Activated T-cell treated with anti-CD3 and anti-CD28 coated beads for 1 hour (primary cell): Measurements from ENCODE around the gene HSPA13.
"Not testable (repeated sequence)": the region's sequence is repeated elsewhere in the genome, so short reads cannot be mapped to it uniquely, and the experiment has no call there.

ENCODE experiments used
- DNase-seq: peaks from one replicate; pipeline ENCODE4 v3.0.0-alpha.2; 2020; ENCODE audit warnings: low read depth

Gene HSPA13, protein sequence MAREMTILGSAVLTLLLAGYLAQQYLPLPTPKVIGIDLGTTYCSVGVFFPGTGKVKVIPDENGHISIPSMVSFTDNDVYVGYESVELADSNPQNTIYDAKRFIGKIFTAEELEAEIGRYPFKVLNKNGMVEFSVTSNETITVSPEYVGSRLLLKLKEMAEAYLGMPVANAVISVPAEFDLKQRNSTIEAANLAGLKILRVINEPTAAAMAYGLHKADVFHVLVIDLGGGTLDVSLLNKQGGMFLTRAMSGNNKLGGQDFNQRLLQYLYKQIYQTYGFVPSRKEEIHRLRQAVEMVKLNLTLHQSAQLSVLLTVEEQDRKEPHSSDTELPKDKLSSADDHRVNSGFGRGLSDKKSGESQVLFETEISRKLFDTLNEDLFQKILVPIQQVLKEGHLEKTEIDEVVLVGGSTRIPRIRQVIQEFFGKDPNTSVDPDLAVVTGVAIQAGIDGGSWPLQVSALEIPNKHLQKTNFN

GRCh38 chr21:14382835-14383595, at the start of gene HSPA13:
Gene HSPA13, minus strand, starts transcription at chr21:14383146. Its CDS starts 27 bp downstream, at chr21:14383119.
- peak; percentile 98 for DNase-seq

GRCh38 chr21:14418920-14419319, 36.0 kb upstream of the HSPA13 start:
- no peak for DNase-seq

- no peak for DNase-seq
Measured at GRCh38 chr21:14414932-14415508, 32.1 kb upstream of the HSPA13 start.

DNA sequence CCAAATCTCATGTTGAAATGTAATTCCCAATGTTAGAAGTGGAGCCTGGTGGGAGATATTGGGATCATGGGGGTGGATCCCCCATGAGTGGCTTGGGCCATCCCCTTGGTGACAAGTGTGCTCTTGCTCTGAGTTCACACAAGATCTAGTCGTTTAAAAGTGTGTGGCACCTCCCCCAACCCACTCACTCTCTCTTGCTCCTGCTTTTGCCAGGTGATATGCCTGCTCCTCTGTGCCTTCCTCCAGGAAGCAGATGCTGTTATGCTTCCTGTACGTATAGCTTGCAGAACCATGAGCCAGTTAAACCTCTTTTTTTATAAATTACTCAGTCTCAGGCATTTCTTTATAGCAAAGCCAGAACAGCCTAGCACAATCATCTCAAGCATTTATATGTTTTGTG, 23.0 kb upstream of the HSPA13 start:
- DNase-seq = no peak

DNA sequence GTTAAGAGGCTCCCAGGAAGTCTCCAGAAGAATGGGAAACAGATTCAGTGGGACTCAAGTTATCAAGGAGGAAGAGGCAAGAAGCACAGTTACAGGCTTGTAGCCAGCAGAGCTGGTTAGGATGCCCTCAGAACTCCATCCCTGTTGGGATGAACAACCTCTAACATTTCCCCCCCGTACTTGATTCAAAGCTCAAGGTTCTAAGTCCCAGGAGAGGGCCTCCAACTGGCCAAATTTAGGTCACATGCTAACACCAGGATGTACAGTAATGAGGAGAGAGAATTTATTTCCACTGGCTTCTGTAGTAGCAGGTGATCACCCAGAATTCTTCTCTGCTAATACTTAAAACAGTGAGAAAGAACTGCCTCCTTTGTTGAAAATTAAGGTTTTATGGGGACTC, 22.3 kb upstream of the HSPA13 start:
- DNase-seq = no peak

- no peak for DNase-seq
Measured at GRCh38 chr21:14403681-14404318, 20.9 kb upstream of the HSPA13 start.

DNA sequence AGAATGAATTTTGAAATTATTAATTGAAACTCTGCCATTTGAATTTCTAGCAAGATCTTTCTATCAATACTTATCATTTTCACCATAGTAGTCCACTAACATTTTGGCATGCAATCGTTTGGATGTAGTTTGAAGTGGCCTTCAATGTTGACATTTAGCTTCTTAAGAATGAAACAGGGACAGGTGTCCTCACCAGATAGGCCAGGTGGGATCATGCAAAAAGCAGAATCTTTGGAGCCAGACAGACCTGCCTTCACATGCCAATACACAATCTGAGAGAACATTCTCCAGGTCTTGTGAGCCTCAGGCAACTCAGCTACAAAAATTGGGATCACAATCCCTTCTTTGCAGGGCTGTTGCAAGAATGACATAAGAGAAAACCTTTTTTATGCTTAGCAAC, 18.3 kb upstream of the HSPA13 start:
- DNase-seq = no peak

- no peak for DNase-seq
Measured at GRCh38 chr21:14388282-14388681, 5.3 kb upstream of the HSPA13 start.

- DNase-seq = no peak
Measured at GRCh38 chr21:14384453-14384852, 1.5 kb upstream of the HSPA13 start.

DNA sequence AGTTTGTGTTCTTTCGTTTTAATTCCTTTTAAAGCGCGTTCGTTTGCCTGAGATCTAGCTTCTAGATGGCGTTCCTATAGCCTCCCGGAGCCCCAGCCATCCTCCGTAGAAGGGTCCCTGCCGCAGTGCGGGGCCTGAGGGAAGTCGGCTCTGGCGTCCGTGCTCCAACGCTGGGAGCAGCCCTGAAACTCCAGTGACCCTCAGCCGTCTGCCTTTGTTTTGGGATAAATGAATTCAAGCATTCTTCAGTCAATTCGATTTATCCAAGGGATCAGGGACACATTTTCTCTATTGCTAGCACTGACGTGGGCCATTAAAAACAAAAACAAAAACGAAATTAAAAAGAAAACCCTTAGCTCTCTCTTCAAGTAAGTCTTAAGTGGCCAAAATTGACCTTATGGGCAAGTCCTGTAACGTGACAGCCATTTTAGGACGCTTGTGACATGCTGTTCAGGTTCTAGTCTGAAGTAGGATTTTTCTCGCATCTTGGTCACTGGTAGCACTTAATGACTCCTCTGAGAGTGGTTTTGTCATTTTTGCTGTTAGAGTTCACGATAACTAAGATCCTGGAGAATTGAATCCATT, 742 bp upstream of the HSPA13 start:
- DNase-seq = no peak

- no peak for DNase-seq
Measured at GRCh38 chr21:14382486-14382834, 486 bp downstream of the HSPA13 start.

- no peak for DNase-seq
Measured at GRCh38 chr21:14376854-14377253, 6.1 kb downstream of the HSPA13 start.

GRCh38 chr21:14366998-14367397, 15.9 kb downstream of the HSPA13 start:
- no peak for DNase-seq

GRCh38 chr21:14361958-14362357, 21.0 kb downstream of the HSPA13 start:
- DNase-seq = no peak

DNA sequence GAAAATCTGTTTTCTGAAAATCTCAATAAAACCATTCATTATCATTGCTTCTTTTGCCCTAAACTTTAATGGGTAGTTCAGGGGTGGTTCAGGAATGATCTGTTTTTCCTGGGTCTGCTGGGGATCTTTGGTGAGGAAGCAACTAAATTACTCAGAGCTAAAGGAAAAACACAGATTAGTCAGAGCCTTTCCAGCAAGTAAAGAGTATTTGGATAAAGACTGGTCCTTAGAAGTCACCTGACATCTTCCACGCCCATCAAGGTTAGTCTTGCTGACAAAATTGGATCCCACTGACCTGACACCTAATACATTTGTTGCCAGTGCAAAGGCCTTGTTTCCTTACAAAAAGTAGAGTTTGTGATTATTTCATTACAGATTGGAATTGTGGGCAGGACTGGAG, 24.2 kb downstream of the HSPA13 start:
- no peak for DNase-seq

DNA sequence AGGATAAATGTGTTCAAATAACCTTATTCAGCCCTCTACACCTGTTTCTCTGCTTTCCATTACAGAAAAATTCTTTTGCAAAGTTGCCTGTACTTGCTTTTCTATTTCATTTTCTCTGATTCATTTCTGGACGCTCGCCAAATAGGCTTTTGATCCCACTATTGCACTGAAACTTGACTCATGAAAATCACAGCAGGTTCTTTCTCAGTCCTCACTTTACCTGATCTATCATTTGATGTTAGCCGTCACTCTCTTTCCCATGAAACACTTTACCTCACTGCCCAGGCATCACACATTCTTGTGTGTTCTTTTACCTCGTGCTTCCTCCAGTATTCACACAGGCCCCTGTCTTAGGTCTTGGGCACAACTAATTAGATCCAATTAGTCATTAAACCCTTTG, 26.2 kb downstream of the HSPA13 start:
- DNase-seq = no peak

- no peak for DNase-seq
Measured at GRCh38 chr21:14354515-14354914, 28.4 kb downstream of the HSPA13 start.

GRCh38 chr21:14353726-14354125, 29.2 kb downstream of the HSPA13 start:
- DNase-seq = no peak

- no peak for DNase-seq
Measured at GRCh38 chr21:14353231-14353630, 29.7 kb downstream of the HSPA13 start.

- not testable (repeated sequence) for DNase-seq
Measured at GRCh38 chr21:14327346-14327745, 55.6 kb downstream of the HSPA13 start.

DNA sequence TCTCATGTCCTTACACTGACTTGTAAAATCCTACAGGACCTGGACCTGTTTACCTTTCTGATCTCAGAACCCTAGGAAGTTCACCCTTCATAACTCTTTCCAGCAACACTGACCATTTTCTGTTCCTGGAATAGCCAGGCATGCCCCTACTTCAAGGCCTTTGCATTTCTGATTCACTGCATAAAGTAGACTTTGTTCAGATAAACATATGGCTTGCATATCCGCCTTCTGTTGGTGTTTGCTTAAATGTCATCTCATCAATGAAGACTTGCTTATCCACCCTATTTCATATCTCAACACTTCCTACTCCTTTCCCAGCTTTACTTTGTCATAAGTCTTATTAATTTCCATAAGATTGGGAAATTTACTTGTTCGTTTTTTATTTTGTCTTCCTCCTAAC, 57.4 kb downstream of the HSPA13 start:
- DNase-seq = no peak
